GM21390 (cell line): Measurements from ENCODE around the gene ASPM.

ENCODE experiments used
- ATAC-seq: cut with Tn5 transposase; IDR thresholded peaks from one replicate; pipeline ENCODE4 v1.9.1; 2021; ENCODE audit not compliant: unreplicated experiment

Gene ASPM

GRCh38 chr1:197146101-197147095, at the start of gene ASPM:
ASPM (minus strand) TSS chr1:197146669; CDS start chr1:197146437, 232 bp downstream.
- peak; percentile 95 for ATAC-seq

GRCh38 chr1:197195100-197195499, 48.6 kb upstream of the ASPM start:
- no peak for ATAC-seq

GRCh38 chr1:197184190-197184589, 37.7 kb upstream of the ASPM start:
- ATAC-seq = no peak

GRCh38 chr1:197183195-197183748, 36.8 kb upstream of the ASPM start:
- no peak for ATAC-seq

- no peak for ATAC-seq
Measured at GRCh38 chr1:197182716-197183115, 36.2 kb upstream of the ASPM start.

GRCh38 chr1:197181982-197182381, 35.5 kb upstream of the ASPM start:
- ATAC-seq = peak; percentile 60

GRCh38 chr1:197180252-197180878, 33.9 kb upstream of the ASPM start:
- ATAC-seq = peak; percentile 44

- ATAC-seq = peak; percentile 51
Measured at GRCh38 chr1:197178998-197179397, 32.5 kb upstream of the ASPM start.

GRCh38 chr1:197174818-197175217, 28.3 kb upstream of the ASPM start:
- ATAC-seq = no peak

GRCh38 chr1:197173571-197174507, 27.4 kb upstream of the ASPM start:
- no peak for ATAC-seq

- no peak for ATAC-seq
Measured at GRCh38 chr1:197171531-197171930, 25.1 kb upstream of the ASPM start.

- no peak for ATAC-seq
Measured at GRCh38 chr1:197170538-197170937, 24.1 kb upstream of the ASPM start.

- ATAC-seq = no peak
Measured at GRCh38 chr1:197159461-197159860, 13.0 kb upstream of the ASPM start.

GRCh38 chr1:197156692-197157091, 10.2 kb upstream of the ASPM start:
- ATAC-seq = no peak

- no peak for ATAC-seq
Measured at GRCh38 chr1:197152662-197153061, 6.2 kb upstream of the ASPM start.

GRCh38 chr1:197151185-197151584, 4.7 kb upstream of the ASPM start:
- ATAC-seq = no peak

- no peak for ATAC-seq
Measured at GRCh38 chr1:197150336-197151005, 4.0 kb upstream of the ASPM start.

GRCh38 chr1:197149340-197149739, 2.9 kb upstream of the ASPM start:
- ATAC-seq = no peak

- peak; percentile 0 for ATAC-seq
Measured at GRCh38 chr1:197145446-197146024, 934 bp downstream of the ASPM start.
